B cell (primary cell): ENCODE data around the gene PSMG3. TPM values are rescaled to one million over a fixed set of nuclear protein-coding genes. Genes with fewer than 3 reads are reported as not detected.

Source experiments
- ATAC-seq: fragments of 200-7000 bp; cut with Tn5 transposase; one replicate; pipeline ENCODE4 v1.10.0; 2021; ENCODE audit warnings: low read depth, mild to moderate bottlenecking, moderate number of reproducible peaks, moderate library complexity
- CTCF ChIA-PET: fragments of 350-600 bp; sonication (Branson Sonifier 250); formaldehyde crosslinking; loops from one replicate; lab custom pipeline; 2021; ENCODE audit warnings: antibody characterized with exemption, inconsistent platforms; lab: Charles Lee
- POLR2A ChIA-PET: fragments of 350-600 bp; sonication (Branson Sonifier 250); formaldehyde crosslinking; loops from one replicate; lab custom pipeline; 2021; ENCODE audit warnings: antibody characterized with exemption; lab: Charles Lee
- DNase-seq: peaks from one replicate; pipeline ENCODE4 v3.0.0; 2013
- H2AFZ ChIP-seq: 2 replicates; pipeline ENCODE4 v1.6.1; 2012; ENCODE audit warnings: mild to moderate bottlenecking, low read depth, low read length; ENCODE audit not compliant: insufficient read depth, poor library complexity, severe bottlenecking
- H3K27ac ChIP-seq, 2 donors: 1 replicate in 1 of 2; 2 replicates in 1 of 2; pipeline ENCODE4 v1.5.1; 2012 to 2013; ENCODE audit warnings: low read length in 2 of 2, mild to moderate bottlenecking in 2 of 2, moderate library complexity in 1 of 2
- H3K27me3 ChIP-seq, 4 experiments: fragments of 200-600 bp in 1 of 4; sonication (generic) in 1 of 4; replicated peaks in 1 of 4; 1 replicate in 2 of 4; 2 replicates in 2 of 4; pipeline versions ENCODE4 v1.6.1 to v1.7.0; 2013 to 2016; ENCODE audit warnings: low read length in 3 of 4, mild to moderate bottlenecking in 2 of 4, mixed read lengths in 1 of 4, moderate library complexity in 1 of 4; ENCODE audit not compliant: insufficient read depth in 4 of 4, control insufficient read depth in 3 of 4; ENCODE audit errors: control extremely low read depth in 1 of 4
- H3K36me3 ChIP-seq, 2 experiments: replicated peaks in 1 of 2; 1 replicate in 1 of 2; 2 replicates in 1 of 2; pipeline versions ENCODE4 v1.6.1 to v1.7.1; 2013; ENCODE audit warnings: low read length in 1 of 2; ENCODE audit not compliant: insufficient read depth in 2 of 2, control insufficient read depth in 1 of 2; ENCODE audit errors: control extremely low read depth in 1 of 2, extremely low read depth in 1 of 2
- H3K4me1 ChIP-seq, 2 donors: fragments of 200-600 bp in 1 of 2; sonication (generic) in 1 of 2; 1 replicate in 1 of 2; 2 replicates in 1 of 2; pipeline versions ENCODE4 v1.5.1 to v1.6.1; 2013 to 2017; ENCODE audit warnings: low read length in 2 of 2; ENCODE audit not compliant: control insufficient read depth in 2 of 2, insufficient read depth in 2 of 2
- H3K4me2 ChIP-seq: replicated peaks from 2 replicates; pipeline ENCODE3; 2012; ENCODE audit warnings: mild to moderate bottlenecking, low read depth, low read length; ENCODE audit not compliant: poor library complexity, severe bottlenecking
- H3K4me3 ChIP-seq, 5 experiments: fragments of 200-600 bp in 1 of 5; sonication (generic) in 1 of 5; 1 replicate in 3 of 5; 2 replicates in 2 of 5; pipeline versions ENCODE4 v1.5.1 to v1.7.0; 2011 to 2016; ENCODE audit warnings: low read length in 4 of 5, mild to moderate bottlenecking in 4 of 5, low read depth in 2 of 5, control low read depth in 1 of 5, moderate library complexity in 1 of 5; ENCODE audit not compliant: insufficient read depth in 1 of 5; ENCODE audit errors: control extremely low read depth in 1 of 5, extremely low read depth in 1 of 5
- H3K79me2 ChIP-seq: fragments of 200-600 bp; sonication (generic); one replicate; pipeline ENCODE4 v1.6.0; 2016; ENCODE audit warnings: low read length; ENCODE audit not compliant: control insufficient read depth, insufficient read depth
- H3K9ac ChIP-seq: fragments of 200-600 bp; sonication (generic); 2 replicates; pipeline ENCODE4 v1.6.1; 2017; ENCODE audit warnings: mild to moderate bottlenecking, low read length, moderate library complexity
- H3K9me3 ChIP-seq, 3 donors: one replicate each; pipeline versions ENCODE4 v1.6.1 to v1.7.1; 2013; ENCODE audit warnings: low read length in 2 of 3; ENCODE audit not compliant: control insufficient read depth in 2 of 3, insufficient read depth in 1 of 3; ENCODE audit errors: control extremely low read depth in 1 of 3
- H4K20me1 ChIP-seq: 2 replicates; pipeline ENCODE4 v1.6.0; 2012; ENCODE audit warnings: mild to moderate bottlenecking, low read length; ENCODE audit not compliant: insufficient read depth, control insufficient read depth, poor library complexity, severe bottlenecking
- H3K27ac Mint-ChIP-seq: one replicate; pipeline ENCODE4 v1.8.0; 2021; ENCODE audit warnings: mixed read lengths
- H3K27me3 Mint-ChIP-seq: one replicate; pipeline ENCODE4 v1.8.0; 2021; ENCODE audit warnings: mixed read lengths
- H3K4me1 Mint-ChIP-seq: one replicate; pipeline ENCODE4 v1.8.0; 2021; ENCODE audit warnings: mixed read lengths
- H3K4me3 Mint-ChIP-seq: one replicate; pipeline ENCODE4 v1.8.0; 2021; ENCODE audit warnings: mixed read lengths
- H3K9me3 Mint-ChIP-seq: one replicate; pipeline ENCODE4 v1.8.0; 2022; ENCODE audit warnings: mixed read lengths; ENCODE audit not compliant: insufficient read depth
- CTCF ChIP-seq: fragments of 200-600 bp; IDR thresholded peaks from one replicate; pipeline ENCODE4 v1.8.0; 2022; ENCODE audit warnings: antibody characterized with exemption, mild to moderate bottlenecking
- EZH2 ChIP-seq: IDR thresholded peaks from 2 replicates; pipeline ENCODE4 v1.6.1; 2012; ENCODE audit warnings: borderline replicate concordance, low read depth, mild to moderate bottlenecking, moderate library complexity, low read length; ENCODE audit not compliant: insufficient read depth, poor library complexity, severe bottlenecking
- WGBS: methylation state at CpG from one replicate; pipeline ENCODE4 v1.1.5; 2013; ENCODE audit warnings: missing lambda C conversion rate; ENCODE audit not compliant: insufficient coverage; 5-methylcytosine and 5-hydroxymethylcytosine counted together
- intact Hi-C: fragments of 100-400 bp; cut with micrococcal nuclease; formaldehyde crosslinking; loops from one replicate; pipeline ENCODE4 v1.10.0; 2022
- polyA plus RNA-seq: library from polyadenylated mRNA; depleted of rRNA; stranded (reverse); fragments of >200 nt; gene quantifications from 2 replicates; pipeline ENCODE4 v1.2.3, GENCODE V29; 2012
- total RNA-seq, 2 donors: library from RNA; stranded (reverse); fragments of 120-200 nt in 1 of 2; gene quantifications; 1 replicate in 1 of 2; 2 replicates in 1 of 2; pipeline versions ENCODE4 v1.2.3 to v1.2.4, GENCODE V29; 2013 to 2022

PSMG3 gene
- total and polyA plus RNA-seq, 2 donors (not counting 1 experiment from before 2014, with no cell fraction given): 27.4 to 75.7 TPM

- H3K27me3 Mint-ChIP-seq: peaks cover 14% of the 10 kb centered on the region
- H3K4me2 ChIP-seq: no peak overlapping the region
- H3K9me3 Mint-ChIP-seq: peaks cover 6% of the 10 kb centered on the region
- no peak overlapping the region for H3K27ac Mint-ChIP-seq
- no peak overlapping the region for H3K27ac ChIP-seq
- no peaks in the 10 kb centered on the region for H3K4me1 ChIP-seq
- no peak overlapping the region for H3K4me3 ChIP-seq
- no peaks in the 10 kb centered on the region for H3K79me2 ChIP-seq
- peaks cover 0 to 16% (median 0%) of the 10 kb centered on the region in 3 donors for H3K9me3 ChIP-seq
- H4K20me1 ChIP-seq: no peaks in the 10 kb centered on the region
- 64% methylated on average over 13 of the region's 13 CpGs for WGBS
- no peak overlapping the region for H3K4me3 Mint-ChIP-seq
- ATAC-seq (no peak), DNase-seq (no peak)
- intact Hi-C loops: no loop called here
- no peaks in the 10 kb centered on the region for H3K4me1 Mint-ChIP-seq
- no peaks in the 10 kb centered on the region for H3K27me3 ChIP-seq
- H3K36me3 ChIP-seq: no peaks in the 10 kb centered on the region
- ChIA-PET CTCF (no interaction called here), POLR2A (no interaction called here)
- TF ChIP-seq CTCF: no peak
- TF ChIP-seq EZH2: no peak
- no peak overlapping the region for H3K9ac ChIP-seq
- no peak overlapping the region for H2AFZ ChIP-seq
These were observed 46.6 kb downstream of the PSMG3 start for GRCh38 chr7:1523208-1523607.

- Mint-ChIP-seq H3K4me1 (no peaks in the 10 kb centered on the region), H3K9me3 (peaks cover 6% of the 10 kb centered on the region), H3K27me3 (peaks cover 10% of the 10 kb centered on the region), H3K27ac (no peak overlapping the region), H3K4me3 (no peak overlapping the region)
- no peak overlapping the region for H3K4me3 ChIP-seq
- H4K20me1 ChIP-seq: no peaks in the 10 kb centered on the region
- H3K79me2 ChIP-seq: no peaks in the 10 kb centered on the region
- H3K27ac ChIP-seq: no peak overlapping the region
- peaks cover 0 to 16% (median 0%) of the 10 kb centered on the region in 3 donors for H3K9me3 ChIP-seq
- H3K4me2 ChIP-seq: no peak overlapping the region
- ATAC-seq (no peak), DNase-seq (no peak)
- H3K36me3 ChIP-seq: no peaks in the 10 kb centered on the region
- POLR2A ChIA-PET: no interaction called here
- H3K27me3 ChIP-seq: peaks cover 0 to 2% (median 0%) of the 10 kb centered on the region in 4 experiments
- H2AFZ ChIP-seq: no peak overlapping the region
- intact Hi-C loops: no loop called here
- CTCF ChIA-PET: no interaction called here
- TF ChIP-seq EZH2 (no peak), CTCF (no peak)
- no peak overlapping the region for H3K9ac ChIP-seq
- 63% methylated on average over 6 of the region's 11 CpGs for WGBS
- no peaks in the 10 kb centered on the region for H3K4me1 ChIP-seq
These were observed 48.4 kb downstream of the PSMG3 start for GRCh38 chr7:1521456-1521855.
